GM21515 (cell line): ENCODE measurements around the gene DLX3.

Experiments
- ATAC-seq: cut with Tn5 transposase; IDR thresholded peaks from one replicate; pipeline ENCODE4 v1.9.1; 2021; ENCODE audit not compliant: unreplicated experiment

The DLX3 gene

GRCh38 chr17:50024808-50025207, 29.8 kb upstream of the DLX3 start:
- no peak for ATAC-seq

GRCh38 chr17:50023520-50023919, 28.5 kb upstream of the DLX3 start:
- no peak for ATAC-seq

GRCh38 chr17:50022463-50023130, 27.6 kb upstream of the DLX3 start:
- ATAC-seq = no peak

- ATAC-seq = no peak
These were observed 26.8 kb upstream of the DLX3 start for GRCh38 chr17:50021681-50022370.

GRCh38 chr17:50020841-50021599, 26.0 kb upstream of the DLX3 start:
- no peak for ATAC-seq

- ATAC-seq = no peak
These were observed 23.9 kb upstream of the DLX3 start for GRCh38 chr17:50018909-50019308.

GRCh38 chr17:50015146-50015545, 20.1 kb upstream of the DLX3 start:
- ATAC-seq = no peak

GRCh38 chr17:50014471-50015088, 19.6 kb upstream of the DLX3 start:
- ATAC-seq = no peak

- ATAC-seq = no peak
These were observed 18.1 kb upstream of the DLX3 start for GRCh38 chr17:50013079-50013478.

GRCh38 chr17:50009282-50009681, 14.3 kb upstream of the DLX3 start:
- no peak for ATAC-seq

- no peak for ATAC-seq
These were observed 8.9 kb upstream of the DLX3 start for GRCh38 chr17:50003911-50004310.

GRCh38 chr17:49998836-49999511, 4.0 kb upstream of the DLX3 start:
- ATAC-seq = no peak

- peak; percentile 70 for ATAC-seq
These were observed 3.0 kb upstream of the DLX3 start for GRCh38 chr17:49997773-49998703.

GRCh38 chr17:49997301-49997650, 2.3 kb upstream of the DLX3 start:
- ATAC-seq = no peak

- ATAC-seq = no peak
These were observed 1.7 kb upstream of the DLX3 start for GRCh38 chr17:49996495-49997300.

- ATAC-seq = no peak
These were observed 1.1 kb upstream of the DLX3 start for GRCh38 chr17:49996121-49996494.

- ATAC-seq = no peak
These were observed 654 bp downstream of the DLX3 start for GRCh38 chr17:49994085-49995054.

GRCh38 chr17:49993423-49994060, 1.5 kb downstream of the DLX3 start:
- no peak for ATAC-seq
